Measurements from ENCODE around the gene NOL6. TPM values are rescaled to one million over a fixed set of nuclear protein-coding genes. Genes with fewer than 3 reads are reported as not detected.

The NOL6 gene
- total and polyA plus RNA-seq, 10 of the 15 experiments (the other 5 are each of a cell fraction or from before 2014, with no cell fraction given): 8.3 to 53.2 (median 33.1) TPM

DNA sequence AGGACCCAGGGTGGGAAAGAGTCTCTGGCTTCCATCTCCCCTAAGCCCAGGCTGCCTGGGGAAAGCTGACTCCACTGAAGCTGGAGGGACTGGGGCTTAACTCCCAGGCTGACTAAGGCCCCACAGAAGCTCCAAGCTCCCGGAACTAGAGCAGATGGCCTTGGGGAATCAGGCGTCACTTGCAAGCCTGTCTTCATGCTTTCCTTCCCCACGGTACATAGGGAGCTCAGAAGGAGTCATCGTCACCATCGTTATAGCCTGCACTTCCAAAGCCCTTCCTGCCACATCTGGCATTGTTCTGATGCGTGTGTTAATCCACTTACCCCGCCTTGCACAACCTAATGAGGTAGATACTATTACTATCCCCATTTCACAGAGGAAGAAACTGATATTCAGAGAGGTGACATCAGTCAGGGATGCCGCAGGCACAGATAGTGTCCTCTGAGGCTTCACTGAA, 37.9 kb downstream of the NOL6 start (continued):
- TF ChIP-seq PKNOX1 (IDR thresholded peaks at IDR 0.05) (no peak), POLR2A (IDR thresholded peaks at IDR 0.05; ENCODE audit: low read depth, low read length) (no peak), RUNX3 (IDR thresholded peaks at IDR 0.05; ENCODE audit: low read length) (no peak), RBBP5 (conservative IDR thresholded peaks at IDR 0.05) (no peak), MTA3 (IDR thresholded peaks at IDR 0.05; ENCODE audit: borderline replicate concordance, low read length) (no peak), TCF12 (IDR thresholded peaks at IDR 0.05; ENCODE audit: low read depth, low read length) (no peak), CBX3 (IDR thresholded peaks at IDR 0.05; ENCODE audit: borderline replicate concordance, low read depth) (no peak), ZNF622 (IDR thresholded peaks at IDR 0.05) (no peak), CHD1 (IDR thresholded peaks at IDR 0.05; ENCODE audit: low read depth, low read length) (no peak), NR2C1 (IDR thresholded peaks at IDR 0.05) (no peak), TBL1XR1 (IDR thresholded peaks at IDR 0.05; ENCODE audit: low read depth, low read length) (no peak)
- TF ChIP-seq, protein P1, sequence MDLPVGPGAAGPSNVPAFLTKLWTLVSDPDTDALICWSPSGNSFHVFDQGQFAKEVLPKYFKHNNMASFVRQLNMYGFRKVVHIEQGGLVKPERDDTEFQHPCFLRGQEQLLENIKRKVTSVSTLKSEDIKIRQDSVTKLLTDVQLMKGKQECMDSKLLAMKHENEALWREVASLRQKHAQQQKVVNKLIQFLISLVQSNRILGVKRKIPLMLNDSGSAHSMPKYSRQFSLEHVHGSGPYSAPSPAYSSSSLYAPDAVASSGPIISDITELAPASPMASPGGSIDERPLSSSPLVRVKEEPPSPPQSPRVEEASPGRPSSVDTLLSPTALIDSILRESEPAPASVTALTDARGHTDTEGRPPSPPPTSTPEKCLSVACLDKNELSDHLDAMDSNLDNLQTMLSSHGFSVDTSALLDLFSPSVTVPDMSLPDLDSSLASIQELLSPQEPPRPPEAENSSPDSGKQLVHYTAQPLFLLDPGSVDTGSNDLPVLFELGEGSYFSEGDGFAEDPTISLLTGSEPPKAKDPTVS (IDR thresholded peaks at IDR 0.05; ENCODE audit: low read depth, low read length): no peak

Measured in GM12878 (cell line).